Spleen (tissue), 7 donors: ENCODE data around the gene TYW1.
"Not testable (repeated sequence)": the region's sequence is repeated elsewhere in the genome, so short reads cannot be mapped to it uniquely, and the experiment has no call there.

Source experiments
- POLR2AphosphoS5 ChIP-seq, 3 donors: sonication (generic); formaldehyde crosslinking; IDR thresholded peaks; one replicate each; pipeline ENCODE4 v1.5.1; 2017; ENCODE audit warnings: antibody characterized with exemption in 3 of 3
- TF ChIP-seq, protein P1 (sequence below), 11 experiments: fragments of 200-600 bp in 7 of 11; fragments of 450-650 bp in 4 of 11; sonication (generic) in 4 of 11; IDR thresholded peaks in 8 of 11; conservative IDR thresholded peaks in 3 of 11; 1 replicate in 7 of 11; 2 replicates in 4 of 11; pipeline versions ENCODE4 v1.4.0 to v1.8.0; 2016 to 2021; ENCODE audit warnings: antibody characterized with exemption in 11 of 11, inconsistent platforms in 4 of 11, mild to moderate bottlenecking in 1 of 11
- donor health status: DM: no; HTN: no; CAD: no; lungs with moderate emphysema.
- donor health status: DM: no; HTN: no; CAD: no.
- donor health status: DM: no; HTN: no; CAD: no.

GRCh38 chr7:67198865-67199526, 202.4 kb downstream of the TYW1 start:
- TF ChIP-seq, protein P1, sequence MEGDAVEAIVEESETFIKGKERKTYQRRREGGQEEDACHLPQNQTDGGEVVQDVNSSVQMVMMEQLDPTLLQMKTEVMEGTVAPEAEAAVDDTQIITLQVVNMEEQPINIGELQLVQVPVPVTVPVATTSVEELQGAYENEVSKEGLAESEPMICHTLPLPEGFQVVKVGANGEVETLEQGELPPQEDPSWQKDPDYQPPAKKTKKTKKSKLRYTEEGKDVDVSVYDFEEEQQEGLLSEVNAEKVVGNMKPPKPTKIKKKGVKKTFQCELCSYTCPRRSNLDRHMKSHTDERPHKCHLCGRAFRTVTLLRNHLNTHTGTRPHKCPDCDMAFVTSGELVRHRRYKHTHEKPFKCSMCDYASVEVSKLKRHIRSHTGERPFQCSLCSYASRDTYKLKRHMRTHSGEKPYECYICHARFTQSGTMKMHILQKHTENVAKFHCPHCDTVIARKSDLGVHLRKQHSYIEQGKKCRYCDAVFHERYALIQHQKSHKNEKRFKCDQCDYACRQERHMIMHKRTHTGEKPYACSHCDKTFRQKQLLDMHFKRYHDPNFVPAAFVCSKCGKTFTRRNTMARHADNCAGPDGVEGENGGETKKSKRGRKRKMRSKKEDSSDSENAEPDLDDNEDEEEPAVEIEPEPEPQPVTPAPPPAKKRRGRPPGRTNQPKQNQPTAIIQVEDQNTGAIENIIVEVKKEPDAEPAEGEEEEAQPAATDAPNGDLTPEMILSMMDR (IDR thresholded peaks at IDR 0.05 in 8 of 11, conservative IDR thresholded peaks at IDR 0.05 in 3 of 11): not testable (repeated sequence)
- not testable (repeated sequence) for TF ChIP-seq POLR2AphosphoS5 (IDR thresholded peaks at IDR 0.05)
